Activated naive CD4-positive, alpha-beta T cell treated with anti-CD3 and anti-CD28 coated beads, Interleukin-2, amount 50 U/mL, for 72 hours (primary cell): Measurements from ENCODE around the gene SNN. TPM values are rescaled to one million over a fixed set of nuclear protein-coding genes. Genes with fewer than 3 reads are reported as not detected.

Source experiments
- ATAC-seq, 2 donors: fragments of 150-1000 bp; cut with Tn5 transposase; 2 replicates each; pipeline ENCODE4 v1.10.0; 2021; ENCODE audit warnings: mild to moderate bottlenecking in 2 of 2, moderate library complexity in 2 of 2
- DNase-seq, 2 donors: peaks; one replicate each; pipeline ENCODE4 v3.0.0; 2021 to 2022; ENCODE audit warnings: low spot score in 2 of 2
- H3K27ac Mint-ChIP-seq, 2 donors: one replicate each; pipeline ENCODE4 v1.8.0; 2022; ENCODE audit warnings: mild to moderate bottlenecking in 2 of 2, mixed read lengths in 2 of 2
- H3K36me3 Mint-ChIP-seq, 2 donors: one replicate each; pipeline ENCODE4 v1.8.0; 2022; ENCODE audit warnings: mixed read lengths in 2 of 2
- H3K9me3 Mint-ChIP-seq, 2 donors: one replicate each; pipeline ENCODE4 v1.8.0; 2022; ENCODE audit warnings: mixed read lengths in 2 of 2
- total RNA-seq, 2 donors: library from RNA; stranded (reverse); gene quantifications; one replicate each; pipeline ENCODE4 v1.2.3, GENCODE V29; 2022

SNN gene
- total RNA-seq, 2 donors from 2014 or later: 11.0 to 14.4 TPM

DNA sequence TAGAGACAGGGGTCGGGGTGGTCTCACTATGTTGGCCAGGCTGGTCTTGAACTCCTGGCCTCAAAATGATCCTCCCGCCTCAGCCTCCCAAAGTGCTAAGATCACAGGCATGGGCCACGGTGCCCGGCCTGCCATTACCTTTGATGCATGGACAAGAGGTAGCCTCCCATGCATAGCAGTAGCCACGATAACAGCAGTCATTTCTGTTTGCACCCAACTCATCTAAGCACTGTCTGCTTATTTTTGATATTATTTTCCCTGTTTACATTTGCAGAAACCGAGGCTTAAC lies 37.5 kb upstream of the SNN start:
- no peak for ATAC-seq
- Mint-ChIP-seq H3K9me3 (no peaks in the 10 kb centered on the region), H3K36me3 (no peaks in the 10 kb centered on the region), H3K27ac (peak overlapping the region in 1 of 2 donors; percentile 50)
- no peak for DNase-seq

DNA sequence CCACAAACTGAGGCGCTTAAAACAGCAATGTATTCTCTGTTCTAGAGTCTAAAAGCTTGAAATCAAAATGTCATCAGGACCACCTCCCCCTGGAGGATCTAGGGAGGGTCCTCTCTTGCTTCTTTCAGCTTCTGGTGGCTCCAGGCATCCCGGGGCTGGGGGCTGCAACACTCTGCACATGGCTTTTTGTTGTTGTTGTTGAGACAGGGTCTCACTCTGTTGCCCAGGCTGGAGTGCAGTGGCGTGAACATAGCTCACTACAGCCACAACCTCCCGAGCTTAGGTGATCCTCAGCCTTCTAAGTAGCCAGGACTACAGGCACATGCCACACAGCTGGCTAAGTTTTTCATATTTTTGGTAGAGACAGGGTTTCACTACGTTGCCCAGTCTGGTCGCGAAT lies 37.0 kb upstream of the SNN start:
- DNase-seq (no peak), ATAC-seq (no peak)
- H3K27ac Mint-ChIP-seq: no peak overlapping the region
- H3K36me3 Mint-ChIP-seq: no peaks in the 10 kb centered on the region
- H3K9me3 Mint-ChIP-seq: no peaks in the 10 kb centered on the region

DNA sequence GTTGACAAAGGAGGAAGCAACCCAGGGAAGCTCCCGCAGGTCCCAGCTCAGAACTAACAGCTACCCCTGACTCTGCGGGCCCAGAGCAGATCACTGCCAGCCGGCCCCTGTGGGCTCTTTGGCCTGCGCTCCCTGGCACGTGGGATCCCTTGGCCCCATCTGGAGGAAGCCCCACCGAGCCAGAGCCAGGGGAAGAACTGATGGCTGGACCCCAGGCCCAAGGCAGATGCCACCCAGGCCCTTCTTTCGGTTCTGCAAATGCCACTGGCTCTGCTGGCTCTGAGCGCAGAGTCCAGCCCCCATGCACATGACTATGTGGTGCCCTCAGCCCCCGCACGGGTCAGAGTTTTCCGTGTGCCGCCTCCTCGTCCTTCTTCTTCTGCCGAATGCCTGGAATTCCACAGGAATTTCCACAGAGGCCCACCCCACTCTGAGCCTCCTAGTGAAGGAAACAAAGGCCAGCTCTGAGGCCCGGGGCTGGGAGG lies 35.8 kb upstream of the SNN start:
- Mint-ChIP-seq H3K9me3 (no peaks in the 10 kb centered on the region), H3K27ac (no peak overlapping the region), H3K36me3 (no peaks in the 10 kb centered on the region)
- ATAC-seq: no peak
- DNase-seq: no peak

DNA sequence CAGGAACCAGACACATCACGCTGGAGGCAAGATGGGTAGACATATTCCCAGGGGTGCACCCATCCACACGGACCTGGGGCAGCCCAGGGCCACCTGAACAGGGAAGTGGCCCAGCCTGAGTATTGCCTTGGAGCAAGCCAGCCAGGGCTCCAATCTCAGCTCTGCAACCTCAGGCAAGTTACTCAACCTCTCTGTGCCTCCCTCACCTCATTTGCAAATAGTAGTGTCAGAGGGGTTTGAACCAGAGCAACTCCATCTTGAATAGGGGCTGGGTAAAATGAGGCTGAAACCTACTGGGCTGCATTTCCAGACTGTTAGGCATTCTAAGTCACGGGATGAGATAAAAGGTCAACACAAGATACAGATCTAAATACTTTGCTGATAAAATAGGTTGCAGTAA lies 35.1 kb upstream of the SNN start:
- Mint-ChIP-seq H3K36me3 (no peaks in the 10 kb centered on the region), H3K9me3 (no peaks in the 10 kb centered on the region), H3K27ac (no peak overlapping the region)
- no peak for DNase-seq
- ATAC-seq: no peak

DNA sequence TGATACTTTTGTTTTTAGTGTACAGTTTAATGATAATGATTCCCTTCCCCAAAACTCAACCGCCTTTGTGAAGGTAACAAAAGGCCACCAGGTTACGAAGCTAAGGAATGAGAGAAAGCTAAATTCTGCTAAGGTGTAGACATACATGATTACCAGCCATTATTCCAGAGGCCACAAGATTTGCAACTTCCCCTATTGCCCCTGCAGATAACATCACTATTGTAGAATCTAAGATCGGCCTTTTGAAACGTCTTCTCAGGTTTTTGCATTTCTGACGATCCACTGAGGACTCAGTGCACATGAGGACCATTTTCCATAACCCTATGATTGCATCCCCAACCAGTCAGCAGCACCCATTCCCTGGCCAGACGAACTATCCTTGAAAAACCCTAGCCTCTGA lies 33.9 kb upstream of the SNN start:
- no peak for DNase-seq
- no peaks in the 10 kb centered on the region for H3K36me3 Mint-ChIP-seq
- ATAC-seq: no peak
- no peaks in the 10 kb centered on the region for H3K9me3 Mint-ChIP-seq
- H3K27ac Mint-ChIP-seq: no peak overlapping the region

DNA sequence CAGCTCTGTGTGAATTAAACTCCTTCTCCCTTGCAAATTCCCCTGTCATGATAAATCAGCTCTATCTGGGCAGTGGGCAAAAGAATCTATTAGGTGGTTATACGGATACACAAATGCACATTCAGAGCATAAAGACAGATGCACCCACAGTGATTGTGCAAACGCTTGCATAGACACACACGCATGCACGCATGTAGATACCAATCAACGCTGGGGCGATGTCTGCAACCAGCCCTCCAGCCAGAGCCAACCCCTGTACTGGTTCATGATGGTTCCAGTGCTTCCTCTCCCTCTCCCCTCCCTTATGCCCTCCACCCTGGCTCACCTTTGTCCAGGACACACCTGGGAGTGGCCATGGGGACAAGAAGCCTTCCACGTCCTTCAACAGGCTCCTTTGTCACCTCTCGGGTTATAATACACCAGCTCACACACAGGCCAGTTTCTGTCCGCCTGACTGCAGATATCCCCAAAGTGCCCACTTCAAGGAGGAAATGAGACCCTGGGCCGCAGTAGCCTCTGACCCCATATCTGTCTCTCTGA lies 33.1 kb upstream of the SNN start:
- H3K9me3 Mint-ChIP-seq: no peaks in the 10 kb centered on the region
- no peaks in the 10 kb centered on the region for H3K36me3 Mint-ChIP-seq

DNA sequence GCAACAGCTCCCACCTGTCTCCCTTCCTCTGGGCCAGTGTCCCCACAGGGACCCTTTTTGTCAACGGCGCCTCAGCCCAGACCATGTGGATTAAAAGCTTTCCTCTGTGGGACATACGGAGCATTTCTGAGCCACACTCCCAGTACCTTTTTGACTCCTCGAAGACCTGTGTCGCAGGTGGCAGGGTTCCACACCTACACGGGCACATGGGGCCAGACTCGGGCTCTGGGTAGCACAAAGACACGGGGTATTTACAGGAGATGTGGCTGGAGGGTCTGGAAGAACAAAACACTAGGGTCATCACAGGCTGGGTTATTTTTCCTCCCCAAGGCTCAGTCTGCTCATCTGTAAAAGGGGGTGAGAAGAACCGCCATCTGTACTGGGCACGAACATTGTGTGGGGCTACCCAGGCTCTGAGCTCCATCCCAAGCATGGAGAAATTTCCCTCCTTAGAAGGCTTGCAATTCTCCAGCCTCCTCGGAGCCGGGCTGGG lies 32.5 kb upstream of the SNN start:
- H3K9me3 Mint-ChIP-seq: no peaks in the 10 kb centered on the region
- no peak overlapping the region for H3K27ac Mint-ChIP-seq
- no peak for DNase-seq
- ATAC-seq: no peak
- no peaks in the 10 kb centered on the region for H3K36me3 Mint-ChIP-seq

More for the DNA sequence above, 33.1 kb upstream of the SNN start:
- H3K27ac Mint-ChIP-seq: no peak overlapping the region
- no peak for ATAC-seq
- DNase-seq: no peak

DNA sequence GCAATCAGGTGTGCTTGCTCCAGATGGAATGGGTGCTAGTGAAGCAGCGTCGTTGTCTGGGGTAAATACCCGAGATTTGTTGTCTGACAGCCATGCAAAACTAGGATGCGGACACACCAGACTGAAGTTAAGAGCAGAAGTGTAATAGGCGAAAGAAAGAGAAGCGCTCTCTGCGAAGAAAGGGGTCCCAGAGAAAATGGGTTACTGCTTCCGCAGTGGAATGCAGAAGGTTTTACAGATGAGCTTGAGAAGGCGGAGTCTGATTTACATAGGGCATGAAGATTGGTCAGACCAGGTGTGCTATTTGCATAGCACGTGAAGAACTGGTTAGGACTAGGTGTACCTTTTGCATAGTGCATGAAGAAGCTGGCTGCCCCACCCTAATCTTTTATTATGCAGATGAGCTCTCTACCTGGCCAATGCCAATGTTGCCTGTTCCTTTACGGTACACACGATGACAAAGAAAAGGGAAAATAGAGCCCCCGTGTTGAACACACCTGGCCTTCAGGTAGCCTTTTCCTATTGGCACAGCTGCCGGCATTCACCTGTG lies 32.0 kb upstream of the SNN start:
- DNase-seq (no peak), ATAC-seq (no peak)
- H3K36me3 Mint-ChIP-seq: no peaks in the 10 kb centered on the region
- H3K9me3 Mint-ChIP-seq: no peaks in the 10 kb centered on the region
- no peak overlapping the region for H3K27ac Mint-ChIP-seq

DNA sequence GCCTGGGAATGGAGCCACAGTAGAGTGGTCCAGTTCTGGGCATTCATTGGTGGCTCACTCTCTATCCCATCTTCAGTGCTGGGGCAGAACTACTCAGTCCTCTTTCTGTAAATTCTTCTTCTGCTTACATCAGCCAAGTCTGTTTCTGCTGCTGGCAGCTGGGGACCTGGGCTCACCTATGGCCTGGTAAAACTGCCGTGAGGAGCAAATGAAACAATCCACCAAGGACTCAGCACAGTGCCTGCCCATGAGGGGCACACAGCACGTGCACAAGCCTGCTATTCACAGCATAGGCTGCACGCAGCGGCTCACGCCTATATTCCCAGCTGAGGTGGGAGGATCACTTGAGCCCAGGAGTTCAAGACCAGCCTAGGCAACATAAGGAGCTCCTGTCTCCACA lies 30.9 kb upstream of the SNN start:
- Mint-ChIP-seq H3K27ac (no peak overlapping the region), H3K9me3 (no peaks in the 10 kb centered on the region)

DNA sequence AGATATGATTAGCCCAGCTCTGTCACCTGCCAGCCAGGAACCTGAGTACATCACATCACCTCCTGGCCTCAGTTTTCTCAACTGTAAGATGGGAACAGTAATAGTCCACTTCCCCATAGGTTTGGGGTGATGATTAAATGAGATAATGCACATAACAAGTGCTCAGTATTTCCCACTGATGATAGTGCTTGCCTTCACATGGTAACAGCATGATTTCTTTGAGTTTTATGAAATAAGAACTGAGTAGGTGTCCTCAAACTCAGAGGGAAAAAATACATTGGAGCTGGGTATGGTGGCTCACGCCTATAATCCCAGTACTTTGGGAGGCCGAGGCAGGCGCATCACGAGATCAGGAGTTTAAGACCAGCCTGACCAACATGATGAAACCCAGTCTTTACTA lies 30.1 kb upstream of the SNN start:
- no peak for DNase-seq
- Mint-ChIP-seq H3K9me3 (no peaks in the 10 kb centered on the region), H3K36me3 (no peaks in the 10 kb centered on the region), H3K27ac (no peak overlapping the region)
- ATAC-seq: no peak

More for the DNA sequence above, 30.9 kb upstream of the SNN start:
- ATAC-seq (no peak), DNase-seq (no peak)
- no peaks in the 10 kb centered on the region for H3K36me3 Mint-ChIP-seq

DNA sequence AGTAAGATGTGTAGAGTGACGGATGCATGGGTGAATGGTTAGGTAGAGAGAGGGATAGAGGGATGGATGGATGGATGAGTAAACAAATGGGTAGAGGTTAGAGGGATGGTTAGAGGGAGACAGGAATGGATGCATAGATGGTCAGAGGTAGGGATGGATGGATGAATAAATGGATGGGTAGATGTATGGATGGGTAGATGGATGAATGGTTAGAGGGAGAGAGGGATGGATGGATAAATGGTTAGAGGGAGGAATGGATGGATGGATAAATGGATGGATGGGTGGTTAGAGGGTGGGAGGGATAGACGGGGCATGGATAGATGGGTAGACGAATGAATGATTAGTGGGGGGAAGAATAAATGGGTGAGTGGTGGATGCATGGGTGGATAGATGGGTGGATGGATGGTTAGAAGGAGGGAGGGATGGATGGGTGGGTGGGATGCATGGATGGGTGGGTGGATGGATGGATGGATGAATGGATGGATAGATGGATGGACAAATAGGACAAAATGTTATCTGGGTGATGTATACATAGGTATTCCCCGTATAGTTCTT lies 29.2 kb upstream of the SNN start:
- Mint-ChIP-seq H3K9me3 (no peaks in the 10 kb centered on the region), H3K36me3 (no peaks in the 10 kb centered on the region), H3K27ac (no peak overlapping the region)
- no peak for DNase-seq
- no peak for ATAC-seq

DNA sequence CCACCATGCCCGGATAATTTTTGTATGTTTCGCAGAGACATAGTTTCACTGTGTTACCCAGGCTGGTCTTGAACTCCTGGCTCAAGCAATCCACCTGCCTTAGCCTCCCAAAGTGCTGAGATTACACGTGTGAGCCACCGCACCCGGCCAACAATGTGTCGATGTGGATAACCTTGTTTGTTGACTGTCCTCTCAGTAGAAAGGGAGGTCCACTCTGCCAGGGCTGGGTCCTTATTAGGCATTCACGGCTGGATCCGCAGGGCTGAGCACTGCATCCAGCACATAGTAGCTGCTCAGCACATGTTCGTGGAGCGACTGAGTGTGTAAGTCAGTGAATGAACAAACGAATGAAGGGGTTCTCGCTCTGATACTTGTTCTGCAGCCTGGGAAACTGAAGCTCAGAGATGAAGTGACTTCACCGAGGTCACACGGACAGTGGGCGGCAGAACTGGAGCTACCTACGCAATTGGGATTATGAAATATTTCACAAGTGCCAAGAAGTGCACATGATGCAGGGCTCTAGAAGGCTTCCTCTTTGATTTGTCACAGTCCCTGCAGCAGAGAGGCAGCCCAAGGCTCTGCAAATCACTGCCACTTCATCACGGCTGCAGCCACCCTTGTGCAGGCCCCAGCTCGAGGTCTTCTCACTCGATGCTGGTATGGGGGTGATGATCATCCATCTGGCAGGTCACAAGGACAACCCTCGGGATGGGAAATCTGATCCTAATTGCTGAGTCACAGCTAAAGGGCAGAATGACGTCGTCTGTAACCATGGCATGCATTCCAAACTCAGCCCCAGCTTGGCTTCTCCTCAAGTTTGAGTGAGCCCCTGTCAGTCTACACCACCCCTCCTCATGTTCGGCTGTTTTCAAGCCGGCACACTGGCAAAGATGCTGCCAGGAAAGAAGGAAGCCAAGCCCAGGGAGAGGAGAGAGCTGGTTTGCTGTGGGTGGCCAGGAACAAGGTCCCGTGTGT lies 28.0 kb upstream of the SNN start:
- no peaks in the 10 kb centered on the region for H3K9me3 Mint-ChIP-seq
- peak in 1 of 2 donors; percentile 24 for ATAC-seq

DNA sequence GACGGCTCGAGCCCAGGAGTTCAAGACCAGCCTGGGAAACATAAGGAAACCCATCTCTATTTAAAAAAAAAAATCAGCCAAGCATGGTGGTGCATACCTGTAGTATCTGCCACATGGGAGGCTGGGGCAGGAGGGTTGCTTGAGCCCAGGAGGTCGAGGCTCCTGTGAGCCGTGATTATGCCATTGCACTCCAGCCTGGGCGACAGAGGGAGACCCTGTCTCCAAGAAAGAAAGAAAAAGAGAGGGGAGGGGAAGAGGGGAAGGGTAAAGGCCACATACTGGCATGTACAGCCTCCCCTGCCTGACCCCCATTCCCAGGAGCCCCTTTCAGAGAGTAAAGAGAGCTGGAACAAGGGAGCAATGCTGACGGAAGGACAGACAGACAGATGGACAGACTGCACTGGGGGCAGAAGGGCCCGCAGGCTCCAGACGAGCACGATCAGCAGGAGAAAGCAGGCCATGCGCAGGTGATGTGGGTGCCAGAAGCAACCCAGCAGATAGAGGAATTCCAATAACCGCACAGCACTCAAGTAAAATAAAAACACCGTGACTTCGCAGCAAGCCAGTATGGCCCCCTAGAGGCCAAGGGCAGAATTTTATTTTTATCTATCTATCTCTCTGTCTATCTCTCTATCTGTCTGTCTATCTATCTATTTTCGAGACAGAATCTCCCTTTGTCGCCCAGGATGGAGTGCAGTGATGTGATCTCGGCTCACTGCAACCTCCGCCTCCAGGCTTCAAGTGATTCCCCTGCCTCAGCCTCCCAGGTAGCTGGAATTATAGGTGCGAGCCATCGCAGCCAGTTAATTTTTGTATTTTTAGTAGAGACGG lies 27.1 kb upstream of the SNN start:
- no peak overlapping the region for H3K27ac Mint-ChIP-seq
- peak; percentile 59 to 70 for ATAC-seq

More for the DNA sequence above, 28.0 kb upstream of the SNN start:
- DNase-seq: no peak
- H3K27ac Mint-ChIP-seq: no peak overlapping the region
- no peaks in the 10 kb centered on the region for H3K36me3 Mint-ChIP-seq

DNA sequence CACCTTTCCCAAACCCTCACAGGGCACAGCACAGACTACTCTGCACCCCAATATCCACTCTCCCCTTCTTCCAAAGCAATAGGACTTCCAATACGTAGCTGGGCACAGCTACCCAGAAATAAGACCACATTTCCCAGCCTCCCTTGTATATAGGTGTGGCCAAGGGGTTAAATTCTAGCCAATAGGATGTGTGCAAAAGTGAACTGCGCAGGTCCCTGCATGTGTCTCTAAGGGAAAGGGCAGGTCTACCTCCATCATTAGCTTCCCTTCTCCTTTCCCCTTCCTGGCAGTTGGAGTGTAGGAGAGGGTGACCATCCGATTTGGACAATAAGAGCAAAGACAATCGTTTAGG lies 25.5 kb upstream of the SNN start:
- Mint-ChIP-seq H3K36me3 (no peaks in the 10 kb centered on the region), H3K9me3 (no peaks in the 10 kb centered on the region), H3K27ac (no peak overlapping the region)
- ATAC-seq: no peak
- no peak for DNase-seq

More for the DNA sequence above, 27.1 kb upstream of the SNN start:
- no peaks in the 10 kb centered on the region for H3K9me3 Mint-ChIP-seq
- peak in 1 of 2 donors; percentile 22 for DNase-seq
- no peaks in the 10 kb centered on the region for H3K36me3 Mint-ChIP-seq

DNA sequence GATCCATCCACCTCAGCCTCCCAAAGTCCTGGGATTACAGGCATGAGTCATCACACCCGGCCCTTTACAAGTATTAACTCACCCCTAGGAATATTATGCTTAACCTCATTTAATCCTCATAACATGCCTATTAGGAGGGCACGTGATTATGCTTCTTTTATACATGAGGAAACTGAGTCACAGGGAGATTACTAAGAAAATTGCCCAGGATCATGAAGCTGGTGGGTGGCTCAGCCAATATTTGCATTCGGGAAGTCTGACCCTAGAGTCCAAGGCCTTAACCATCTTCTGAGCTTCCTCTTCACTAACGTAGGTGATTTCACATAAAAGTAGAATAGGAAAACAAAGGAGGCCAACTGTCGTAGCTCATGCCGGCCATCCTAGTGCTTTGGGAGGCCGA lies 19.0 kb upstream of the SNN start:
- no peaks in the 10 kb centered on the region for H3K36me3 Mint-ChIP-seq
- no peak for DNase-seq
- H3K27ac Mint-ChIP-seq: no peak overlapping the region
- ATAC-seq: no peak
- no peaks in the 10 kb centered on the region for H3K9me3 Mint-ChIP-seq

DNA sequence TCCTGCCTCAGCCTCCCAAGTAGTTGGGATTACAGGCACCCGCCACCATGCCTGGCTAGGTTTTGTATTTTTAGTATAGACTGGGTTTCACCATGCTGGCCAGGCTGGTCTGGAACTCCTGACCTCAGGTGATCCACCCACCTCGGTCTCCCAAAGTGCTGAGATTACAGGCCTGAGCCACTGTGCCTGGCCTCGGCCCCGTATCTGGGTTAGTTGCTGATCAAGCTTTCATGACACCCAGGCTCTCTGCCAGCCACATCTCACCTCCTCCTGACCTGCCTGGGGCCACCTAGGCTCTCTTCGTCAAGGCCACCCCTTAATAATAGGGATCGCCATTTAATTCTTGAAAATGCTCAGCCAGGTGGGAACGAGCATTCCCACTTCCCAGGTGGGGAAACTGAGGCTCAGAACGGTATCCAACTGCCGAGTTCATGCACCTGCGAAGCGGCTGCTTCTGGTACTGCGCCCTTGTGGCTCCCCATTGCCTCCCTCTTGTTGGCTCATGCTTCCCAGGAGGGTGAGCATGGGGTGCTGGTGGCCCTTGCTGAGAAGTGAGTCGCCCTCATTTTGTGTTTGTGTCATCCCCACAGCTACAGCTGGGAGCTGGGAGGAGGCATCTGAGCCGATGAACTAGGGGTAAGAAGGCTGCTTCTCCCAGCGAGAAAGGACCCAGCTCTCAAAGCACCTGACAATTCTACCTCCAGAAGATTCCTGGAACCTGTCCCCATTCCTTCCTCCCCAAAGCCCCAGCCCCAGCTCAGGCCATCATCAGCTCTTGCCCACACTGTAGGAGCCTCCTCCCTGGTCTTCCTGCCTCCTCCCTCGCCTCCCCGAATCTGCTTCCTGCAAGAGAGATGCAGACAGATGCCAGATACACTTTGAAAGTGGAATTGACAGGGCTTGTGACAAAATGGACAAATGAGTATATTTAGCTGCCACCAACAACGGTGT lies 17.3 kb upstream of the SNN start:
- DNase-seq (no peak), ATAC-seq (no peak)
- Mint-ChIP-seq H3K27ac (no peak overlapping the region), H3K9me3 (no peaks in the 10 kb centered on the region), H3K36me3 (no peaks in the 10 kb centered on the region)
